Adrenal gland (tissue), 5 donors: ENCODE results near the gene SUMO2.

ENCODE experiments used
- CTCF ChIP-seq, 6 experiments: fragments of 450-650 bp in 4 of 6; fragments of 200-600 bp in 2 of 6; sonication (generic) in 1 of 6; IDR thresholded peaks; 1 replicate in 5 of 6; 2 replicates in 1 of 6; pipeline versions ENCODE4 v1.5.1 to v1.8.0; 2016 to 2021; ENCODE audit warnings: antibody characterized with exemption in 6 of 6, mild to moderate bottlenecking in 2 of 6, moderate library complexity in 1 of 6
- POLR2A ChIP-seq, 2 donors: fragments of 450-650 bp; IDR thresholded peaks; one replicate each; pipeline ENCODE4 v1.6.1; 2017; ENCODE audit warnings: antibody characterized with exemption in 2 of 2, mild to moderate bottlenecking in 2 of 2, moderate library complexity in 1 of 2
- donor health status: DM: no; HTN: no; CAD: no.

- TF ChIP-seq CTCF (IDR thresholded peaks at IDR 0.05) (no peak), POLR2A (IDR thresholded peaks at IDR 0.05) (no peak)
These were observed 45.5 kb upstream of the SUMO2 start for GRCh38 chr17:75228305-75228704.
